Pancreas (tissue), 10 donors: Measurements from ENCODE around the gene ASB16. TPM values are rescaled to one million over a fixed set of nuclear protein-coding genes. Genes with fewer than 3 reads are reported as not detected.

Experiments
- ATAC-seq, 4 donors: fragments of 200-7000 bp; cut with Tn5 transposase; one replicate each; pipeline versions ENCODE4 v1.8.0 to v1.9.1; 2020; ENCODE audit warnings: mild to moderate bottlenecking in 4 of 4, moderate library complexity in 4 of 4
- DNase-seq, 6 donors: peaks; one replicate each; pipeline ENCODE4 v3.0.0-alpha.2; 2020
- FAIRE-seq: peaks from 2 replicates; lab custom pipeline; 2012; peaks lifted over from hg19 to GRCh38; lab: Jason Lieb, UNC
- H3K27ac ChIP-seq, 4 donors: fragments of 200-600 bp; sonication (generic); 1 replicate in 3 of 4; 2 replicates in 1 of 4; pipeline versions ENCODE4 v1.5.0 to v1.8.0; 2020
- H3K27me3 ChIP-seq, 4 donors: fragments of 200-600 bp; one replicate each; pipeline ENCODE4 v1.8.0; 2021
- H3K36me3 ChIP-seq, 3 donors: fragments of 200-600 bp; sonication (generic) in 1 of 3; one replicate each; pipeline versions ENCODE4 v1.5.0 to v1.8.0; 2020 to 2021
- H3K4me1 ChIP-seq, 3 donors: fragments of 200-600 bp; one replicate each; pipeline ENCODE4 v1.8.0; 2021
- H3K4me3 ChIP-seq, 4 donors: fragments of 200-600 bp; sonication (generic) in 2 of 4; one replicate each; pipeline versions ENCODE4 v1.5.0 to v1.8.0; 2020 to 2021
- H3K9me3 ChIP-seq, 4 donors: fragments of 200-600 bp; one replicate each; pipeline ENCODE4 v1.8.0; 2021
- WGBS, 2 donors: extraction: QIAGEN DNeasy Blood & Tissue Kit; methylation state at CpG; one replicate each; pipeline ENCODE4 v1.1.7; 2013; 5-methylcytosine and 5-hydroxymethylcytosine counted together
- intact Hi-C, 3 donors: fragments of 100-400 bp; cut with DNase I; formaldehyde crosslinking; loops; one replicate each; pipeline versions ENCODE4 v1.11.1 to v1.14.2; 2022
- polyA plus RNA-seq, 2 donors: library from polyadenylated mRNA; stranded (reverse); fragments of 200-250 nt; gene quantifications; one replicate each; pipeline ENCODE4 v1.2.3, GENCODE V29; 2013
- total RNA-seq, 6 donors: library from RNA; stranded (reverse); fragmentation: NEBNext Ultra II Directional in 4 of 6; extraction: Animal tissue kit (Norgen Biotek cat#: 25700) in 4 of 6; gene quantifications; one replicate each; pipeline versions ENCODE4 v1.2.1 to v1.2.4, GENCODE V29; 2021 to 2023
- TF ChIP-seq, protein P1 (sequence below), 4 donors: fragments of 200-600 bp; sonication (generic) in 3 of 4; IDR thresholded peaks; one replicate each; pipeline versions ENCODE4 v1.5.0 to v1.8.0; 2021; ENCODE audit warnings: antibody characterized with exemption in 4 of 4
- donor health status: healthy with polysubstance abuse.
- donor health status: DM: no; HTN: no; CAD: no; lungs with moderate emphysema.
- donor health status: DM: no; HTN: no; CAD: no.
- donor health status: control.
- donor health status: control.
- donor health status: Bipolar disorder and iron deficiency.
- donor health status: DM: yes; HTN: yes; CAD: no.
- donor health status: DM: no; HTN: no; CAD: no.
- donor health status: DM: no; HTN: no; CAD: no.
- donor health status: DM: yes; HTN: yes; CAD: no.

The ASB16 gene, protein sequence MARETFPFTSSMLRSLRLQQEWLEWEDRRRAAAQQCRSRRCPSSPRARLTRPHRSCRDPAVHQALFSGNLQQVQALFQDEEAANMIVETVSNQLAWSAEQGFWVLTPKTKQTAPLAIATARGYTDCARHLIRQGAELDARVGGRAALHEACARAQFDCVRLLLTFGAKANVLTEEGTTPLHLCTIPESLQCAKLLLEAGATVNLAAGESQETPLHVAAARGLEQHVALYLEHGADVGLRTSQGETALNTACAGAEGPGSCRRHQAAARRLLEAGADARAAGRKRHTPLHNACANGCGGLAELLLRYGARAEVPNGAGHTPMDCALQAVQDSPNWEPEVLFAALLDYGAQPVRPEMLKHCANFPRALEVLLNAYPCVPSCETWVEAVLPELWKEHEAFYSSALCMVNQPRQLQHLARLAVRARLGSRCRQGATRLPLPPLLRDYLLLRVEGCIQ
- total RNA-seq, result 1 to 10 TPM; 1.1 to 3.9 (median 2.3) TPM
- polyA plus RNA-seq, result 1 to 10 TPM; 1.9 to 2.9 TPM

DNA sequence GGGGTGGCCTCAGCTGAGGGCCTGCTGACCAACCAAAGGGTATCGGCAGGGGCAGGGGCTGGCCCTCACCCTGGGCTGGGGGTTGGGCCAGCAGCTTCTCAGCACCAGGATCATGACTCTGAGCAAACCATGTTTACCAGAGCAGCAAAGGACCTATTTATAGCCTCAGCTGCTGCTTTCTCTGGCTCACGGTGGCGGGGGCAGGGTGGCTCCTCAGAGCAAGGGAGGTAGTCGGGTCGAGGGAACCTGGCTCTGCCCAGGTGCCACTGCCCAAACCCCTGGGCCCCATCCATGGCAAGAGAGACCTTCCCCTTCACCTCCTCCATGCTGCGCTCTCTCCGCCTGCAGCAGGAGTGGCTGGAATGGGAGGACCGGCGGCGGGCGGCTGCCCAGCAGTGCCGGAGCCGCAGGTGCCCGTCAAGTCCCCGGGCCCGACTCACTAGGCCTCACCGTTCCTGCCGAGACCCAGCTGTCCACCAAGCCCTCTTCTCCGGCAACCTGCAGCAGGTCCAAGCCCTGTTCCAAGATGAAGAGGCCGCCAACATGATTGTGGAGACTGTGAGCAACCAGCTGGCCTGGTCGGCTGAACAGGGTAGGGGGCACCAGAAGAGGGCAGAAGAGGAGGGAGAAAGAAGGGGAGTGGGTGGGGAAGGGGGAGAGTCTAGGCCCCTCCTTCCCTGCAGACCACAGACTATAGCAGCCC is at the start of gene ASB16:
ASB16 (plus strand) TSS at position 206 of the 703 bp plus-strand sequence; CDS start at position 292, 86 bp downstream.
- no peaks in the 10 kb centered on the region for H3K27me3 ChIP-seq
- H3K9me3 ChIP-seq, result no peaks in the 10 kb centered on the region
- 10 to 14% methylated on average over 21 of the region's 21 CpGs for WGBS, 2 donors
- H3K27ac ChIP-seq, result peak within 1 kb of the TSS; percentile 55 to 83 (median 69)
- H3K36me3 ChIP-seq, result no peaks in the 10 kb centered on the region
- TF ChIP-seq, protein P1, sequence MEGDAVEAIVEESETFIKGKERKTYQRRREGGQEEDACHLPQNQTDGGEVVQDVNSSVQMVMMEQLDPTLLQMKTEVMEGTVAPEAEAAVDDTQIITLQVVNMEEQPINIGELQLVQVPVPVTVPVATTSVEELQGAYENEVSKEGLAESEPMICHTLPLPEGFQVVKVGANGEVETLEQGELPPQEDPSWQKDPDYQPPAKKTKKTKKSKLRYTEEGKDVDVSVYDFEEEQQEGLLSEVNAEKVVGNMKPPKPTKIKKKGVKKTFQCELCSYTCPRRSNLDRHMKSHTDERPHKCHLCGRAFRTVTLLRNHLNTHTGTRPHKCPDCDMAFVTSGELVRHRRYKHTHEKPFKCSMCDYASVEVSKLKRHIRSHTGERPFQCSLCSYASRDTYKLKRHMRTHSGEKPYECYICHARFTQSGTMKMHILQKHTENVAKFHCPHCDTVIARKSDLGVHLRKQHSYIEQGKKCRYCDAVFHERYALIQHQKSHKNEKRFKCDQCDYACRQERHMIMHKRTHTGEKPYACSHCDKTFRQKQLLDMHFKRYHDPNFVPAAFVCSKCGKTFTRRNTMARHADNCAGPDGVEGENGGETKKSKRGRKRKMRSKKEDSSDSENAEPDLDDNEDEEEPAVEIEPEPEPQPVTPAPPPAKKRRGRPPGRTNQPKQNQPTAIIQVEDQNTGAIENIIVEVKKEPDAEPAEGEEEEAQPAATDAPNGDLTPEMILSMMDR (IDR thresholded peaks at IDR 0.05), result no peak
- H3K4me1 ChIP-seq, result peaks cover 0 to 6% (median 5%) of the 10 kb centered on the region in 3 donors
- DNase-seq, result peak; percentile 54 to 87 (median 70)
- peak within 1 kb of the TSS in 2 of 4 donors; percentile 39 to 43 for H3K4me3 ChIP-seq
- intact Hi-C loops, result no loop called here
- ATAC-seq, result peak; percentile 82 to 90 (median 88)
- no peak for FAIRE-seq

DNA sequence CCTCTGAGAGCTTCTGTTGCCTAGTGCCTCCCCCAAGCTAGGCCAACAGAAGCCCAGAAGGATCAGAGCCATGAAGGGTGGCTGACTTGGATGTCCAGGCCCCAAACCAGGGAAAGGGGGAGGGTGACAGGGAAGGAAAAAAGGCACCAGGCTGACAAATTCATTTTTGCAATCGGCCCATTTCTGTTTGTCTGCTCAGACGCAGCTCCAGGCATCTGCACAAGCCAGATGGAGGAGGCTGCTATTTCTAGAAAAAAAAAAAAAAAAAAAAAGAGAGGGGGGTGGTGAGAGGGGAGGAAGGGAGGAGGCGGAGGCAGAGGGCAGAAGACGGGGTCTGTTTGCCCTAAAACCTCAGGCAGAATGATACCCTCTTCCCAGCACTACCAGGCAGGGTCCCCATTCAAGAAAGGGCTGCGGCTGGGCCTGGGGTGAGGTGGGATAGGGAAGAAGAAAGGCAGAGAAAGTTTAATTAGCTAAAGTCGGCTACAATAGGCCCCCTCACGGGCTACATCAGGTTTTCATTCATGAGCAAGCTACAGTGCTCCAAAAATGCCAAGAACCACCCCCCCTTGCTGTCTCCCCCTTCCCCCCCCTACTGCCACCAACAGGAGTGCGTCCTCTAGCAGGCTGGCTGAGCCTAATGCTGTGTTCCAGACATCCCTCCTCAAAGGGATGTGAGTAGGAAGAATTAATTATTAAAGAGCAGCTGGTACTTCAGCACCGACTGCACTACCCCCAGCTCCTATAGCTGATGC is 49.5 kb upstream of the ASB16 start:
- ATAC-seq, result no peak
- no peak overlapping the region for H3K4me3 ChIP-seq
- intact Hi-C loops, result no loop called here
- TF ChIP-seq, protein P1 (IDR thresholded peaks at IDR 0.05), result no peak
- H3K36me3 ChIP-seq, result peaks cover 0 to 6% (median 0%) of the 10 kb centered on the region in 3 donors
- no peaks in the 10 kb centered on the region for H3K9me3 ChIP-seq
- H3K4me1 ChIP-seq, result peaks cover 0 to 6% (median 6%) of the 10 kb centered on the region in 3 donors
- no peaks in the 10 kb centered on the region for H3K27me3 ChIP-seq
- WGBS, 2 donors, result 55 to 57% methylated on average over 9 of the region's 9 CpGs
- FAIRE-seq, result no peak
- no peak overlapping the region for H3K27ac ChIP-seq
- DNase-seq, result no peak

DNA sequence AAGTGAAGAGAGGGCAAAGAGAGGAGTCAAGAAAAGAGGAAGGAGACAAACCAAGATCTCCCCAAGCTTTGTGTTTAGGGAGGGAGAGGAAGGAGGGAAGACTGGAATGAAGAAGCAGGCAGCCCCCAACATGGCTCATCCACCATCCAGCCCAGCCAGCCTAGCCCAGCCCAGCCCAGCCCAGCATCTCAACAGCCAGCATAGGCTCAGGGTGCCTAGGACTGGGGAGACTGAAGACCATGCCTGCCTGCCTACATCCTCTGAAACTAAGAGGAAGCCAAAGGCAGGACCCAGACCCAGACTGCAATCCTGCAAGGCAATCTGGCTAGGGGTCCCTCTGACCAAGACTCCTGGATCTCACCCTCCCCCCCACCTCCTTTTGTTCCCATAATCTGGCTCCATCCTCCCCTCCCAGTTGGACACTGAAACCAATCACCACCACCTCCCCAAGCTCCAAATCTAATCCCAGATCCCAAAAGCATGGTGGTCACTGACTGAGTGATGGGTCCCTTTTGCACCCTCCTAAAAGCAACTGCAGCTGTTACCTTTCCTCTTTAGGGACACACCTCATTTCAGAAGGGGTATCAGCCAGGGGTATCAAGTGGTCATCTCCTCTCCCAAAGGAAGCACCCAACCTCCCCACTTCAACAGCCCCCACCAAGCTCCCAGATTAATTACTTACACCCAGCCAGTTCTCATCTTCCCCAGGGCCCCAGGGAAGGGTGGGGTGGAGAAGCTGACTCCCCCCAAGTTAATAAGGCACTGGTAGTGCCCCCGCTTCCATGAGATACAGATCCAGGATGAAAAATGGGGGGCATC is 48.3 kb upstream of the ASB16 start:
- H3K4me3 ChIP-seq, result peak overlapping the region in 3 of 4 donors; percentile 97 to 100 (median 97)
- WGBS, 2 donors, result 26 to 29% methylated on average over 1 of the region's 1 CpG
- FAIRE-seq, result no peak
- DNase-seq, result no peak
- H3K9me3 ChIP-seq, result no peaks in the 10 kb centered on the region
- ATAC-seq, result no peak
- TF ChIP-seq, protein P1 (IDR thresholded peaks at IDR 0.05), result no peak
- peak overlapping the region in 1 of 4 donors; percentile 86 for H3K27ac ChIP-seq
- no peaks in the 10 kb centered on the region for H3K36me3 ChIP-seq
- peaks cover 0 to 6% (median 6%) of the 10 kb centered on the region in 3 donors for H3K4me1 ChIP-seq
- no peaks in the 10 kb centered on the region for H3K27me3 ChIP-seq
- intact Hi-C loops, result no loop called here

DNA sequence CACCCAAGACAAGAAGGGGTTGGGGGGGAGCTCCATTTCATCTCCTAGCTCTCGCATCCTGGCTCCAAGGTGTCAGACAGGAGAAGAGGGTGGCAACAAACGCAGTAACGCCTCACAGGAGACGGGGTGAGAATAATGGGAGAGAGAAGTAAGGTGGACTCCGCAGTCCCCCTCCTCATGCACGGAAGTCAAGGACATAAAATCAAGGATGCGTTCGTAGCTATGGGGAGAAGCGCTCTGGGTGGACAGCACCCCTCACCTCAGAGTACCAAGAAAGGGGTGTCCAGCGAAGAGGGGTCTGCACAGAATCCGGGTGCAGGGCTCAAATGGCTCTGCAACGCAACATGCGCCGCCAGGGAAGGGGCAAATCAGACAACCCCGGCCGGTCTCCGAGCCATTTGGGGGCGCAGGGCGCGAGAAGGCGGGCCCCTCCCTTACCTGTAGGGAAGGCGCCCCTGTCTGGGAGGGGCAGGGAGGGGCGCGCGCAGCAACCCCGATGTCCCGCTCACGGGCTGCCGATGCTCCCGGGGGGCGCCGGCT is 47.6 kb upstream of the ASB16 start:
- TF ChIP-seq, protein P1 (IDR thresholded peaks at IDR 0.05), result no peak
- H3K36me3 ChIP-seq, result no peaks in the 10 kb centered on the region
- DNase-seq (peak in 1 of 6 donors; percentile 33), FAIRE-seq (no peak), ATAC-seq (peak in 2 of 4 donors; percentile 3 to 17)
- peak overlapping the region; percentile 92 to 100 (median 97) for H3K4me3 ChIP-seq
- 1 to 2% methylated on average over 22 to 32 of the region's 32 CpGs for WGBS, 2 donors
- intact Hi-C loops, result no loop called here
- H3K27ac ChIP-seq, result peak overlapping the region; percentile 74 to 88 (median 81)
- H3K27me3 ChIP-seq, result no peaks in the 10 kb centered on the region
- H3K9me3 ChIP-seq, result no peaks in the 10 kb centered on the region
- H3K4me1 ChIP-seq, result peaks cover 0 to 6% (median 6%) of the 10 kb centered on the region in 3 donors
